SU-DHL-6 (cell line): Measurements from ENCODE around the gene PLK5.

Experiments used
- H2AFZ ChIP-seq: fragments of 200-600 bp; sonication (generic); 2 replicates; pipeline ENCODE4 v1.6.1; 2014; ENCODE audit warnings: low read depth, mild to moderate bottlenecking, moderate library complexity, mixed read lengths, antibody characterized with exemption, low read length; ENCODE audit not compliant: severe bottlenecking
- H3F3A ChIP-seq: fragments of 200-600 bp; shearing (Covaris generic); 2 replicates; pipeline ENCODE4 v1.6.0; 2016; ENCODE audit warnings: antibody characterized with exemption, mild to moderate bottlenecking; ENCODE audit not compliant: insufficient read depth
- H3K27ac ChIP-seq: fragments of 200-600 bp; sonication (generic); 2 replicates; pipeline ENCODE4 v1.5.1; 2016; ENCODE audit warnings: low read depth, mild to moderate bottlenecking, low read length, moderate library complexity, mixed read lengths
- H3K27me3 ChIP-seq: fragments of 200-600 bp; sonication (generic), shearing (Covaris generic); 2 replicates; pipeline ENCODE4 v1.6.0; 2014; ENCODE audit warnings: mild to moderate bottlenecking, low read length
- H3K36me3 ChIP-seq: fragments of 200-600 bp; sonication (generic); 2 replicates; pipeline ENCODE4 v1.6.1; 2014; ENCODE audit warnings: mild to moderate bottlenecking, low read length, mixed read lengths
- H3K4me2 ChIP-seq: fragments of 300-600, 200-600 bp; shearing (Covaris generic), sonication (generic); 2 replicates; pipeline ENCODE4 v1.6.0; 2014; ENCODE audit warnings: low read length, low read depth, mild to moderate bottlenecking; ENCODE audit not compliant: poor library complexity, severe bottlenecking
- H3K4me3 ChIP-seq: fragments of 200-600 bp; sonication (generic); 2 replicates; pipeline ENCODE4 v1.5.1; 2014; ENCODE audit warnings: antibody characterized with exemption, low read length, mild to moderate bottlenecking, mixed read lengths; ENCODE audit not compliant: insufficient read depth, poor library complexity, severe bottlenecking
- H3K79me2 ChIP-seq: fragments of 200-600 bp; sonication (generic); 2 replicates; pipeline ENCODE4 v1.6.1; 2014; ENCODE audit warnings: mild to moderate bottlenecking, low read length, moderate library complexity; ENCODE audit not compliant: insufficient read depth
- H3K9ac ChIP-seq: fragments of 200-600 bp; sonication (generic); 2 replicates; pipeline ENCODE4 v1.7.0; 2014; ENCODE audit warnings: mild to moderate bottlenecking, low read length
- H3K9me2 ChIP-seq: fragments of 200-600 bp; sonication (generic); replicated peaks from 2 replicates; pipeline ENCODE4 v1.6.1; 2014; ENCODE audit warnings: low read length; ENCODE audit not compliant: insufficient read depth
- H3K9me3 ChIP-seq: fragments of 200-600 bp; sonication (generic); 2 replicates; pipeline ENCODE4 v1.6.1; 2014; ENCODE audit warnings: low read length, mixed read lengths; ENCODE audit not compliant: insufficient read depth
- H4K20me1 ChIP-seq: fragments of 200-600 bp; sonication (generic); 2 replicates; pipeline ENCODE4 v1.6.1; 2014; ENCODE audit warnings: low read depth, mild to moderate bottlenecking, antibody characterized with exemption, low read length, moderate library complexity, mixed read lengths
- EZH2phosphoT487 ChIP-seq: fragments of 200-600 bp; sonication (generic), shearing (Covaris generic); conservative IDR thresholded peaks from 2 replicates; pipeline ENCODE4 v1.6.1; 2018; ENCODE audit warnings: mild to moderate bottlenecking, antibody characterized with exemption, low read length, moderate library complexity, mixed read lengths
- TF ChIP-seq, protein P1 (sequence below): fragments of 200-600 bp; sonication (generic); IDR thresholded peaks from one replicate; pipeline ENCODE4 v1.5.1; 2017; ENCODE audit warnings: antibody characterized with exemption, mild to moderate bottlenecking, low read length, moderate library complexity; ENCODE audit not compliant: insufficient read depth, poor library complexity, severe bottlenecking

PLK5 gene

GRCh38 chr19:1551068-1552040 is 27.5 kb downstream of the PLK5 start:
- TF ChIP-seq EZH2phosphoT487 = no peak
- TF ChIP-seq, protein P1, sequence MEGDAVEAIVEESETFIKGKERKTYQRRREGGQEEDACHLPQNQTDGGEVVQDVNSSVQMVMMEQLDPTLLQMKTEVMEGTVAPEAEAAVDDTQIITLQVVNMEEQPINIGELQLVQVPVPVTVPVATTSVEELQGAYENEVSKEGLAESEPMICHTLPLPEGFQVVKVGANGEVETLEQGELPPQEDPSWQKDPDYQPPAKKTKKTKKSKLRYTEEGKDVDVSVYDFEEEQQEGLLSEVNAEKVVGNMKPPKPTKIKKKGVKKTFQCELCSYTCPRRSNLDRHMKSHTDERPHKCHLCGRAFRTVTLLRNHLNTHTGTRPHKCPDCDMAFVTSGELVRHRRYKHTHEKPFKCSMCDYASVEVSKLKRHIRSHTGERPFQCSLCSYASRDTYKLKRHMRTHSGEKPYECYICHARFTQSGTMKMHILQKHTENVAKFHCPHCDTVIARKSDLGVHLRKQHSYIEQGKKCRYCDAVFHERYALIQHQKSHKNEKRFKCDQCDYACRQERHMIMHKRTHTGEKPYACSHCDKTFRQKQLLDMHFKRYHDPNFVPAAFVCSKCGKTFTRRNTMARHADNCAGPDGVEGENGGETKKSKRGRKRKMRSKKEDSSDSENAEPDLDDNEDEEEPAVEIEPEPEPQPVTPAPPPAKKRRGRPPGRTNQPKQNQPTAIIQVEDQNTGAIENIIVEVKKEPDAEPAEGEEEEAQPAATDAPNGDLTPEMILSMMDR = no peak
- no peaks in the 10 kb centered on the region for H3K36me3 ChIP-seq
- H3K9ac ChIP-seq = no peak overlapping the region

DNA sequence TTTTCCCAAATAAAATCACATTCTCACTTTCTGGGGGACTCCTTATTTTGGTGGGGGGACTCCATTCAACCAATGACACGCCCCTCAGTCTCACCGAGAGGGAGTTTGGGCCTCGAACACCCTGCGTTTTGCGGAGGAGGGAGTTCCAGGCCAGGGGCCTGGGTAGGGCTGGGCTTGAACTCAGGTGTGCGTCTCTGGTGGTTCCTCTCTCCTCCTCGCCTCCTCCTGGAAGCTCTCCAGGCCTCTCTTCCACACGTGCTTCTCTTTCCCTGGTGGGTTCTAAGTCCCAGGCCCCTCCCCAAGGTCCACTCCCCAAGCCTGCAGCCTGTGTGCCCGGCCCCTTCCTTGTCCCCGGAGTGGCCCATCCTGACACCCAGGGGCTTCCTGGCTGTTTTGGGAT is 29.5 kb downstream of the PLK5 start:
- H3K27ac ChIP-seq = no peak overlapping the region
- H3K27me3 ChIP-seq = no peaks in the 10 kb centered on the region
- no peak overlapping the region for H2AFZ ChIP-seq
- H3K9me2 ChIP-seq = no peaks in the 10 kb centered on the region
- no peaks in the 10 kb centered on the region for H3F3A ChIP-seq
- no peaks in the 10 kb centered on the region for H3K36me3 ChIP-seq
- no peaks in the 10 kb centered on the region for H3K79me2 ChIP-seq
- no peaks in the 10 kb centered on the region for H3K9me3 ChIP-seq
- no peak overlapping the region for H3K4me3 ChIP-seq
- no peak overlapping the region for H3K4me2 ChIP-seq
- no peaks in the 10 kb centered on the region for H4K20me1 ChIP-seq
- no peak overlapping the region for H3K9ac ChIP-seq
- TF ChIP-seq, protein P1 = no peak
- TF ChIP-seq EZH2phosphoT487 = no peak

More at GRCh38 chr19:1551068-1552040, 27.5 kb downstream of the PLK5 start:
- Histone ChIP-seq H4K20me1 (no peaks in the 10 kb centered on the region), H3K9me3 (no peaks in the 10 kb centered on the region), H3K79me2 (no peaks in the 10 kb centered on the region), H3F3A (no peaks in the 10 kb centered on the region), H3K27ac (no peak overlapping the region), H3K4me2 (no peak overlapping the region), H2AFZ (no peak overlapping the region), H3K27me3 (no peaks in the 10 kb centered on the region), H3K4me3 (no peak overlapping the region), H3K9me2 (no peaks in the 10 kb centered on the region)

- Histone ChIP-seq H3K9ac (no peak overlapping the region), H3K9me3 (no peaks in the 10 kb centered on the region), H3K4me3 (no peak overlapping the region), H3K27me3 (no peaks in the 10 kb centered on the region), H2AFZ (no peak overlapping the region), H3K79me2 (no peaks in the 10 kb centered on the region), H3F3A (no peaks in the 10 kb centered on the region), H4K20me1 (no peaks in the 10 kb centered on the region), H3K27ac (no peak overlapping the region), H3K36me3 (no peaks in the 10 kb centered on the region), H3K9me2 (no peaks in the 10 kb centered on the region), H3K4me2 (no peak overlapping the region)
- TF ChIP-seq, protein P1 = no peak
Measured at GRCh38 chr19:1554968-1555367, 31.1 kb downstream of the PLK5 start.
